HG03175 (cell line): ENCODE measurements around the gene PERCC1.
"Not testable (repeated sequence)": the region's sequence is repeated elsewhere in the genome, so short reads cannot be mapped to it uniquely, and the experiment has no call there.

ENCODE experiments used
- ATAC-seq: cut with Tn5 transposase; IDR thresholded peaks from one replicate; pipeline ENCODE4 v1.9.1; 2021; ENCODE audit warnings: mild to moderate bottlenecking, moderate library complexity; ENCODE audit not compliant: unreplicated experiment

PERCC1 gene

DNA sequence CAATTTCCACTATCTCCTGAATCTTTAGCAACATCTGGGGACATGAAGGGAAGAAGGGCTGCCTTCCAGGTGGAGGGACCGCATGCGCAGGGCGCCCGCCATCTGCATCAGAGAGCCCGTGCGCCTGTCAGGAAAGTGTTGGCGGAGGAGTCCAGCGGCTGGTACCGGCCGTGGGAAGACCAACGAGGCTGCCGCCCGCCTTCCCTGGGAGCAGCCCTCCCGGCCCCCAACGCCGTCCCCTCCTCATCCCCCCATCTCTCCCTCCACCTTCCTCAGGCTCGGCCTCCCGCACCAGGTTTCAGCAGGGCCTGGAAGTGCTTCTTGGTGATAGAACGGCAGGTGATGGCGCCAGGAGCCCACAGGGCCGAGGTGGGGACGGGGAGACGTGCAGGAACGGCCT is 35.2 kb downstream of the PERCC1 start:
- ATAC-seq, result no peak

DNA sequence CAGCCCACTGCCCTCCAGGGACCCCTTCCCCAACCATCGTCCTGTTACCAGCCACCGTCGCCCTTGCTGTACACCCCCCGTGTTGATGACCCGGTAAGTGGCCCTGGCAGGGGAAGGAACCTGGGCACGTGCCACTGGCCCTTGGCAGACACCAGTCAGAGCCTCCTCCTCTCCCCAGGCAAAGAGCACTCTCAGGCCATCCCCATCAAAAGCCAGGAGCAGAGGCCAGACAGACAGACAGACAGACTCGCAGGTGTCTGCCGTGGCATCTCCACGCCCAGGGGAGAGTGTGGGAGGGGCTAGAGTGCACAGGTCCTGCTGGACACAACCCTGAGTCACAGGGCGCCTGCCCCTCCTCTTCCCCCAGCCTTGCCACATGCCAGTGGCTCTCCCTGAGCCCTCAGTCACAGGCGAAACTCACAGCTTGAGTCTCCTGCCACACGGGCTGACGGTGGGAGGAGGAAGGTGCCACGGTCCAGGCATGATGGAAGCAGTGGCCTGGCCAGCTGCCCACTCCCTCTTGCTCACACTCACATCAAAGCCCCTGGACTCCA is 36.2 kb downstream of the PERCC1 start:
- ATAC-seq, result no peak

DNA sequence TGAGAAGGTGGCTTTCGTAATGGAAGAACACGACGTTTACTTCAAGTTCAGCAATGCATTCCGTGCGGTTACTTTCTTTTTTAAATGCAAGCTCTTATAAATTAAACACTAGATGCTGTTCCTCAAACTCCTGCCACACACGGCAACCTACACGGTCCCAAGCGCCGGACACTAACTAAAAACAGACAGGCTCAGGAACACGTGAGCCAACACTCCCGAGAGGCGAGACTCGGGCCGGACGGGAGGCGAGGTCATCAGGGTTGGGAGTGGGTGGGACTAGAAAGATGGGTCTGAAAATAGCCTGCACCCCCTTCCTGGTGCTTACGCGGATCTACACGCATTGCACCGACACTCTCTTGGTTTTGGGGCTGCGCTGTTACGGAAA is 37.5 kb downstream of the PERCC1 start:
- no peak for ATAC-seq

DNA sequence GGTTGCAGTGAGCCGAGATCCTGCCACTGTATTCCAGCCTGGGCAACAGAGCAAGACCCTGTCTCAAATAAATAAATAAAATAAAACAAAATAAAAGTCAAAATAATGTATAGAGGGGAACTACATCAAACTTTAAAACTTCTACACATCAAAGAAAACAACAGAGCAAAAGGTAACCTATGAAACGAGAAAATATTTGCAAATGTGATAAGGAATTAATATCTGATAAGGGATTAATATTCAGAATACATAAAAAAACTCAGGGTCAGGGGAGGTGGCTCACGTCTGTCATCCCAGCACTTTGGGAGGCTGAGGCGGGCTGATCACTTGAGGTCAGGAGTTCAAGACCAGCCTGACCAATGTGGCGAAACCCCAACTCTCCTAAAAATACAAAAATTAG is 38.3 kb downstream of the PERCC1 start:
- ATAC-seq, result not testable (repeated sequence)

DNA sequence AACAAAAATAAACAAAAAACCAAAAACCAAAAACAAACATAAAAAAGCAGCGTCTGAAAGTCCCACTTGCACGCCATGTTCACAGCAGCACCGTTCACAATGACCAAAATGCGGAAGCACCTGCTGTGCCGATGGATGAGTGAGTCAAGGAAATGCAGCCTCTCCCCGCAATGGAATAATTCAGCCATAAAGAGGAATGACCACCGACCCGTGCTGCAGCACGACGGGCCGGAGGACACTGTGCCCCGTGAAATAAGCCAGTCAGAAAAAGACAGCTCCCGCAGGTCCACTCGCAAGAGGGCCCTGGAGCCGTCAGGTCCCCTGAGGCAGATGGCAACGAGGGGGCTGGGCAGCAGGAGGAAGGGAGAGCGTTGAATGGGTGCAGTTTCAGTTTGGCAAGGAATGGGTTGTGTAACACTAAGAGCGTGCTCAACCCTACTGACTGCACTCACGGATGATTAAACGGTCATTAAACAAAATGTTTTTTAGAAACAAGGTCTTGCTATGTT is 38.9 kb downstream of the PERCC1 start:
- peak; percentile 44 for ATAC-seq

DNA sequence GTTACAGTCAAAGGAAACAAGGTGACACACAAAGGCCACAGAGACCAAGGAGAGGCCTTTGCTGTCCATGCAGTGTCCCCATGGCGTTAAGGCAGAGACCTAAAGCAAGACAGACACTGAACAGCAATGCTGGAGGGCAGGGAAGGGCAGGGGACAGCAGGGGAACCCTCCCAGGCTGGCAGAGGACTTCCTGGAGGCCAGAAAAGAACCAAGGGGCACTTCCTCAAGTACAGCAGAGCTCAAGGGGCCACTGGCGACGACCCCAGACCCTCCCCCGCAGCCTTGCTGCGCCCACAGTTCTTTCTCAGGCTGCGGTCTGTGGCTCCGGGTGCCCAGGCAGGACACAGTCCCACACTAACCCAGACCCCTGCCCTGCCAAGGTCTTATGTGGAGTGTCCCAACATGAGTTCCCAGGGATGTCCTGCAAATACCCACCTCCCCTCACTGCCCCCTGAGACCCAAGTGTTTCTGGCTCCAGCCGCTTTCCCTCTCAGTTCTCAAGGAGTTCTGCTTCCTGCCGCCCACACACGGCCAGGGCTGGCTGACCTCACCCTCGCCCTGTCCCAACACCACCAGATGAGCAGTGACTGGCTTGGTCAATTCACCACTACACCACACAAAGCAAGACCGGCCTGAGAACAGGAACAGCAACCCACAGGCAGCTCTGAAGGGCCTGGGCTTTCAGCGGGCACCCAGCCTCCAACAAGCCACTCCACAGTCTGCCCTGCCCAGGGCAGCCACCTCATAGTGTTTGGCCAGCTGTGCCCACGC is 39.8 kb downstream of the PERCC1 start:
- no peak for ATAC-seq

DNA sequence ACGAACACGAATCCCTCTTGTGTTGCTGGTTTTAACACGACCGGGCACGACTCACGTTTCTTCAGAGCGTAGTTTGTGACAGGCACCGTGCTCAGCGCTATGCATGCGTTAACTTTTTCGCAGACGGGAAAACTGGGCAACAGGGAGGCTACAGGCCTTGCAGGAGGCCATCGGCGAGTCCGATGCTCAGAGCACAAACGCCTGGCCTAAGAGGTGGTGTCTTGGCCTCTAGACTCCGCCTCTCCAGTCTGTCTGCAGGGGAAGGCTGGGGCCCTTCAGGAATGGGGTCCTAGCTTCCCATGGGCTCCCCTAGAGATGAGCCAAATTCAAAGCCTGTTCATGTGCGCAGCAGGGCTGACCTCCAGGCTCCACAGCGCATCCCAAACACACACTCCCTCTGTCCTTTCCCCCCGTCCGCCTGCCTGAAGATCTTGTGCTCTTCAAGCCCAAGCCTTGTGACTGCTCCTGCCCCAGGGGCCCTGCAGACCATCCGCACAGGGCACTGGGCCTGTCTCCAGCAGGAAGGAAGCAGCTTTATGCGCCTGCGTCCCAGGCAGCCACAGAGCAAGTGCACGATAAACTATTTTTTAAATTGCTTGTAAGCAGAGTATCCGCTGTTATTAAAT is 40.8 kb downstream of the PERCC1 start:
- ATAC-seq, result no peak

DNA sequence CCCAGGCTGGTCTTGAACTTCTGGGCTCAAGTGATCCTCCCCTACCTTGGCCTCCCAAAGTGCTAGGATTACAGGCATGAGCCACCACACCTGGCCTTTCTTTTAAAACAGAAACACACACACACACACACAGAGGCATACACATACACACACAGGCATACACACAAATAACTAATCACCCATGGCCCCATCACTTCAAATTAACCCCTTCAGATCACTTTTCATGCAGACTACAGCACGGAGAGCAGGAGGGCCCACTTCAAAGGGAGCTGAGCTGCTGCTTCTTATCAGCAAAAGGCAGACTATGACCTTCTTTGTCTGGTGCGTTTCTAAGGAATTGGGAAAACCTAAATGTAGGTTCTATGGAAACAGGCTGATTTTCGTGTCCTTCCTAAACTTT is 42.1 kb downstream of the PERCC1 start:
- no peak for ATAC-seq

DNA sequence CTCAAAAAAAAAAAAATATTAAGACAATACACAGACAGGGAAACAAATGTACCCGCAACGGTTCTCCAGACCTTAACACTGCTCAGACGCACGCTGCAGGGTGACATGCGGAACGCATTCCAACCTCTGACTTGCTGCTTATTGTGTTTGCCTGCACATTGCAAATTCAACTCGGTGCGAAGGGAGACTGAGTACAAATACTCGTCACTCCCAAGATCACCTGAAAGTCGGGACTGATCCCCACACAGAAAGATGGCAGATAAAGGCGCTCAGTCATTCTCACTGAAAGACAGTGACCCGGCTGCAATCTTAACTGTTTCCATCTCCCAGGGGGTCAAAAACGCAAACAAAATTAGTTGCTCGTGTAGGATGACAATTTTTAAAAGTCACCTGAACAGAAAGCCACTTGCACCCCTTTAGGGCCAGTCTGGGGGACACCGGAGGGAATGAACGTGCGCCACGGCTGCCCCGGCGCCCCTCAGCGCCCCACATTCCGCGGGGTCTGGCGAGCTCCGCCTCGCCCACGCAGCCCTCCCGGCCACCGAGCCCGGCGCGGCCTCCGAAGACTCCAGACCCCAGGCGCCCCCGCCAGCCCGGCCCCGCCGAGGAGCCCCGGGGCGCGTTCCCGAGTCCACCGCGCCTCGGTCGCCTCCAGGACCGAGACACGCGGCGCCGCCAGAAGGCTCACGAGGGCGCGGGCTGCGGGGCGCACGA is 43.4 kb downstream of the PERCC1 start:
- peak; percentile 9 for ATAC-seq

DNA sequence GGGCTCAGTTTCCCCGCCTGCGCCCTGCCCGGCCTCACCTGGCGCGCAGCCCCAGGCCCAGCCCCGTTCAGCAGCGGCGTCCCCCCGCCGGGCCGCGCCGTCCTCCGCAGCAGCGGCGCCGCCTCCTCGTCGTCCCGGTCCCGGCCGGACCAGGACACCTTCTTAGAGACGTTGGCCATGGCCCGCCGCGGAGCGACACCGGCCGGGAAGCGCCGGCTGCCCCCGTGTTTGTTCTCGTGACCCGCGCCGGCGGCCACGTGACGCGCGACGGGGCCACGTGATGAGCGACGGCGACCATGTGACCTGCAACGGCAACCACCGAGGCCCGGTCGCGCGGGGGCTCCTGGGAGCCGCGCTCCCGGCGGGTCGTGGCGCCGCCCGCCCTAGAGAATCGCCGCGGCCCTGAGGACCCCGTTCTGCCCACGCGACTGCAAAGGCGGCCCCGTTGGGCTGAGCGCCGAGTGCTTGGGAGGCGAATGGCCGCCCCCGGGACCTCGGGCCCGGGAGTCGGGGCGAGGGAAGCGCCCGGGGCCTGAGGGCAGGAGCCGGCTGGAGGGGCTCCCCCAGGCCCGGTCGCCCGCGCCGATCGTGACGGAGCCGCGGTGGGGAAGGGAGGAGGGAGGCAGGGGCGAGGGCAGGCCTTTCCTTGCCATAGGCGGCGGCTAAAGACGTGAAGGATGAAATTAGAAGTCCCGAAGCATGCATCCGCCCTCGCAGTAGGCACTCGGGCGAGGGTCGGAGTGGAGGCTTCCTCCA is 44.1 kb downstream of the PERCC1 start, which contains the start of gene CLCN7:
CLCN7 (minus strand) TSS at position 233 of the 756 bp plus-strand sequence; CDS start at position 179, 54 bp downstream.
- peak; percentile 82 for ATAC-seq

DNA sequence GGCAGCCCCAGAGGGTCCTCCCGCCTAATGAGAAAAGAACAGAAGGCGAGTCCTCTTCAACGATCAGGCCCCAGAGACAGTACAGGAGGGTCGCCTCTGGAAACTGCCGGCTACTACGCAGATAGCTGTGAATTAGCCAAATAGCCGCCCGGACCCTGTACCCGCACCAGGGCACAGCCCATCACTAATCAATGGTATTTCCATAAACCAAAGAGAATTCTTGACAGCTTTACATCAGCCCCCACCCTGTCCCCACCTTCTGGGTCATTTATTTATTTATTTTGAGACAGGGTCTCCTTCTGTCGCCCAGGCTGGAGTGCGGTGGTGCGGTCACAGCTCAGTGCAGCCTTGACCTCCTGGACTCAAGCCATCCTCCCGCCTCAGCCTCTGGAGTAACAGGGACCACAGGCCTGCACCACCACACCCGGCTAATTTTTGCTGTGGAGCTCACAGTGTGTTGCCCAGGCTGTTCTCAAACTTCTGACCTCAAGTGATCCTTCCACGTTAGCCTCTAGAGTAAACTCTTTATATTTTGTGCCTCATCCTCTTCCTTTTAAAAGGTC is 44.8 kb downstream of the PERCC1 start:
- no peak for ATAC-seq

DNA sequence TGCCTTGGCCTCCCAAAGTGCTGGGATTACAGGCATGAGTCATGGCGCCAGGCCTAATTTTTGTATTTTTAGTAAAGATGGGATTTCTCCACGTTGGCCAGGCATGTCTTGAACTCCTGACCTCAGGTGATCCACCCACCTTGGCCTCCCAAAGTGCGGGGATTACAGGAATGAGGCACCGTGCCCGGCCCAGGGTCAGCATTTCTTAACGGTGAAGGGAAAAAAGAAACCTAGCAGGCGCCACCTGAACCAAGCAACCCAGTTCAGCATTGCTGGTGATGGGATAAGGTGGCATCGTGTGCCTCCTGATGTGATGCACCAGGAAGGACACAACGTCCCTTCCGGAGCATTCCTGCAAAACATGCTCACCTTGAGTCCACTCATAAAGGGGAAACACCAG is 46.2 kb downstream of the PERCC1 start:
- ATAC-seq, result no peak

DNA sequence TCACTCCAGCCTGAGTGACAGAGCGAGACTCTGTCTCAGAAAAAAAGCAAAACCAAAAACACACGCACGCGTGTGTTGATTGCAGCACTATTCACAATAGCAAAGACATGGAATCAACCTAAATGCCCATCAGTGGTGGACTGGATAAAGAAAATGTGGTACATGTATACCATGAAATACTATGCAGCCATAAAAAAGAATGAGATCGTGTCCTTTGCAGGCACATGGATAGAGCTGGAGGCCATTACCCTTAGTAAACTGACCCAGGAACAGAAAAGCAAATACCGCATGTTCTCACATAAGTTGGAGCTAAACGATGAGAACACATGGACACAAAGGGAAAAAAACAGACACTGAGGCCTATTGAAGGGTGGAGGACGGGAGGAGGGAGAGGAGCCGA is 48.1 kb downstream of the PERCC1 start:
- ATAC-seq, result not testable (repeated sequence)

DNA sequence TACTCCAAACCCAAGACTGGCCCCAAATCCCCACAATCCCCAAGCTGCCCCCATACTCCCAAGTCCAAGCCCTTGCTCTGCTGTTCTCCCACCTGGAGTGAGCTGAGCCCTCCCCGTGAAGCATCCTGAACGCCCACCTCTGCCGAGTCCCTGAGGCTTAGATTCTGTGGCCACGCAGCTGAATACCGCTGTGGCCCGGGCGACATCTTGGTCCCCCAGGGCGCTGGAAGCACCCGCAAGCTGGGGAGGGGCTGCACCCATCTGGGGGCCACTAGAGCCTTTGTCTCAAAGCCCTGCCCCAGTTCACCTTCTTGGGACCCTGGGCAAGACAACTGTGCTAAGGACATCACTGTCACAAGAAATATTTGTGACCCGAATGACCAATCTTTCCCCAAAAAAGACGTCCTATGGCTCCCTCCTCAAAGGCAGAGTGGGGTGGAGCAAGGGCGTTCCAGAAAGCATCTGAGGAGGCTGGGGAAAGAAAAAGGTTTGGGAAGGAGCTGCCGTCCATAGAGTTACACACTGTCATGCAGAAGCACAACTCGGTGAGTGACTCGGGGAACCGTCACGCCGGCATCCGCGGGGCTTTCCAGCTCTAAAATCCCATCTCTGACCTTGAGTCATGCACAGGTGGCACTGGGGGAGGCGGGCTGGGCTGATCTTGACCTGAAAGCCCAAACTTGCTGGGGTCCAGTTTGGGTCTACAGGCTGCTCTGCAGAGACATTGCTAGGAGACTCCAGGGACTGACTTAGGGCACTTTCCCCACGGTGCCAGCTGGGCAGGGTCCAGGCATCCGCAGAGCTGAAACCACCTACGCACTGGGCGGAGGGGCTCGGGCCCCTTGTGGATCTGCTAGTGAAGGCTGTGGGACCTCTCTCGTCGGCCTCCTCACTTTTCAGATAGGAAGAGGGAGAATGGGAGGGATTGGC is 51.3 kb downstream of the PERCC1 start:
- no peak for ATAC-seq
